ENCODE measurements around the gene SOX30.
"Not testable (repeated sequence)": the region's sequence is repeated elsewhere in the genome, so short reads cannot be mapped to it uniquely, and the experiment has no call there.

GRCh38 chr5:157686276-157687197 is 34.3 kb upstream of the SOX30 start:
- TF ChIP-seq CTCF, POLR2A (IDR thresholded peaks at IDR 0.05): not testable (repeated sequence)

All from body of pancreas (tissue), 4 donors.